ENCODE measurements around the gene CD19. TPM values are rescaled to one million over a fixed set of nuclear protein-coding genes. Genes with fewer than 3 reads are reported as not detected.

Gene CD19
- total and polyA plus RNA-seq, 3 donors from 2014 or later, result 2.0 to 7.7 (median 4.3) TPM

DNA sequence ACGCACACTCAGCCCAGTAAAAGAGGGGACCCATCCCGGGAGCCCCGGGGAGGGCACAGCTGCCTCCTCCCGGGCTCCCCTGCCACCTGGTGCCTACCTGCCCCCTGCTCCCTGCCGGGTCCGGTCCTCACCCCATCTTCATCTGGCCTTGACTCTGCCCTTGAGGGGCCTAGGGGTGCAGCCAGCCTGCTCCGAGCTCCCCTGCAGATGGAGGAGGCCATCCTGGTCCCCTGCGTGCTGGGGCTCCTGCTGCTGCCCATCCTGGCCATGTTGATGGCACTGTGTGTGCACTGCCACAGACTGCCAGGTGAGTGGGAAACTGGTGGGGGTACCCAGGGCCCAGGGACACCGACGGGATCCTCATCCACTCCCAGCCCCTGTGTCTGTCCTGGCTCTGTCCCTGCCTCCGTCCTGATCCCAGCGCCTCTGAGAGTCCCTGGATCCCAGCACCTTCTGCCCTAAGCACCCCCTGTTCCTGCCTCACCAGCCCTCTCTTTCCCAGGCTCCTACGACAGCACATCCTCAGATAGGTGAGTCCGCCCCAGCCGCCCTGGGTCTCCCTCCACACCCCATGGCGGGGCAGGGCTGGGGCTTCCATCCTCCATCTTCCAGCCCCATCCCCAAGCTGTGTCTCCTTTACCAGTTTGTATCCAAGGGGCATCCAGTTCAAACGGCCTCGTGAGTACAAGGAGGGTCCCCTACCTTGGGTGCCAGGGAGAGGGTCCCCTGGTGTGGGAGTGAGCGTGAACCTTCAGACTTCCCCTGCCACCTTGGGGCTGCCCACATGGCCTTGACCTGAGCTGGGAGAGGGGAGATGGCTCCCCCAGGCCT is 53.7 kb downstream of the CD19 start:
- WGBS, 2 donors, result 80 to 86% methylated on average over 14 to 18 of the region's 19 CpGs
- no peaks in the 10 kb centered on the region for H3K9me3 ChIP-seq
- no peak overlapping the region for H3K4me3 ChIP-seq
- intact Hi-C loops (cut with DNase I; ENCODE audit: low total_unique reads), result no loop called here
- DNase-seq, result no peak
- no peaks in the 10 kb centered on the region for H3K36me3 ChIP-seq (ENCODE audit: low read depth, missing control alignments)
- no peak overlapping the region for H3K27ac ChIP-seq
- H3K4me1 ChIP-seq, result no peaks in the 10 kb centered on the region
- H3K27me3 ChIP-seq, result no peaks in the 10 kb centered on the region
- no peak for TF ChIP-seq POLR2A (IDR thresholded peaks at IDR 0.05)
- TF ChIP-seq, protein P1, sequence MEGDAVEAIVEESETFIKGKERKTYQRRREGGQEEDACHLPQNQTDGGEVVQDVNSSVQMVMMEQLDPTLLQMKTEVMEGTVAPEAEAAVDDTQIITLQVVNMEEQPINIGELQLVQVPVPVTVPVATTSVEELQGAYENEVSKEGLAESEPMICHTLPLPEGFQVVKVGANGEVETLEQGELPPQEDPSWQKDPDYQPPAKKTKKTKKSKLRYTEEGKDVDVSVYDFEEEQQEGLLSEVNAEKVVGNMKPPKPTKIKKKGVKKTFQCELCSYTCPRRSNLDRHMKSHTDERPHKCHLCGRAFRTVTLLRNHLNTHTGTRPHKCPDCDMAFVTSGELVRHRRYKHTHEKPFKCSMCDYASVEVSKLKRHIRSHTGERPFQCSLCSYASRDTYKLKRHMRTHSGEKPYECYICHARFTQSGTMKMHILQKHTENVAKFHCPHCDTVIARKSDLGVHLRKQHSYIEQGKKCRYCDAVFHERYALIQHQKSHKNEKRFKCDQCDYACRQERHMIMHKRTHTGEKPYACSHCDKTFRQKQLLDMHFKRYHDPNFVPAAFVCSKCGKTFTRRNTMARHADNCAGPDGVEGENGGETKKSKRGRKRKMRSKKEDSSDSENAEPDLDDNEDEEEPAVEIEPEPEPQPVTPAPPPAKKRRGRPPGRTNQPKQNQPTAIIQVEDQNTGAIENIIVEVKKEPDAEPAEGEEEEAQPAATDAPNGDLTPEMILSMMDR (IDR thresholded peaks at IDR 0.05), result no peak

DNA sequence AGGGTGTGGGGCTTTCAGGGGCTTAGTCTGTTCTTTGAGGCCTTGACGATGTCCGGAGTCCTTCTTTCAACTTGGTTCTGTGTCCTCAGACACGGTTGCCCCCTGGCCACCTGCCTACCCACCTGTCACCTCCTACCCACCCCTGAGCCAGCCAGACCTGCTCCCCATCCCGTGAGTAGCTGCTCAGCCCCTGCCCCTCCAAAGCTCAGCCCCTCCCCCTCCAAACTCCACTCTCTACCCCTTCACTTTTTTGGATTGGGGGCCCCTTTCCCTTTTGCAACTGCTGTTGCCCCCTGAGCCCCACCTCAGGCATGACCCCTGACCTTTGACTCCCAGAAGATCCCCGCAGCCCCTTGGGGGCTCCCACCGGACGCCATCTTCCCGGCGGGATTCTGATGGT is 54.3 kb downstream of the CD19 start:
- Histone ChIP-seq H3K4me3 (no peak overlapping the region), H3K27ac (no peak overlapping the region), H3K27me3 (no peaks in the 10 kb centered on the region), H3K36me3 (ENCODE audit: low read depth, missing control alignments) (no peaks in the 10 kb centered on the region), H3K4me1 (no peaks in the 10 kb centered on the region), H3K9me3 (no peaks in the 10 kb centered on the region)
- TF ChIP-seq POLR2A (IDR thresholded peaks at IDR 0.05), result no peak
- TF ChIP-seq, protein P1 (IDR thresholded peaks at IDR 0.05), result no peak
- no peak for DNase-seq
- WGBS, 2 donors, result 96 to 97% methylated on average over 9 of the region's 9 CpGs
- intact Hi-C loops (cut with DNase I; ENCODE audit: low total_unique reads), result no loop called here

DNA sequence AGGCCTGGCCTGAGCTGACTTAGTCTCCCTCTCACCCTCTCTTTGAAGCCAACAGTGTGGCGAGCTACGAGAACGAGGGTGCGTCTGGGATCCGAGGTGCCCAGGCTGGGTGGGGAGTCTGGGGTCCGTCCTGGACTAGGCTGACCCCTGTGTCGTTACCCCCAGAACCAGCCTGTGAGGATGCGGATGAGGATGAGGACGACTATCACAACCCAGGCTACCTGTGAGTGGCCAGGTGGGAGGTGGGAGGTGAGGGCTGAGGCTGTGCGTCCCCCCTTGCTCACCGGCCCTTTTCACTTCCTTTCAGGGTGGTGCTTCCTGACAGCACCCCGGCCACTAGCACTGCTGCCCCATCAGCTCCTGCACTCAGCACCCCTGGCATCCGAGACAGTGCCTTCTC is 54.7 kb downstream of the CD19 start:
- no peaks in the 10 kb centered on the region for H3K27me3 ChIP-seq
- no peak overlapping the region for H3K27ac ChIP-seq
- no peaks in the 10 kb centered on the region for H3K9me3 ChIP-seq
- H3K4me1 ChIP-seq, result no peaks in the 10 kb centered on the region
- H3K4me3 ChIP-seq, result no peak overlapping the region
- intact Hi-C loops (cut with DNase I; ENCODE audit: low total_unique reads), result no loop called here
- WGBS, 2 donors, result 87 to 94% methylated on average over 11 of the region's 13 CpGs
- H3K36me3 ChIP-seq (ENCODE audit: low read depth, missing control alignments), result no peaks in the 10 kb centered on the region
- no peak for TF ChIP-seq POLR2A (IDR thresholded peaks at IDR 0.05)
- TF ChIP-seq, protein P1 (IDR thresholded peaks at IDR 0.05), result no peak
- DNase-seq, result no peak

DNA sequence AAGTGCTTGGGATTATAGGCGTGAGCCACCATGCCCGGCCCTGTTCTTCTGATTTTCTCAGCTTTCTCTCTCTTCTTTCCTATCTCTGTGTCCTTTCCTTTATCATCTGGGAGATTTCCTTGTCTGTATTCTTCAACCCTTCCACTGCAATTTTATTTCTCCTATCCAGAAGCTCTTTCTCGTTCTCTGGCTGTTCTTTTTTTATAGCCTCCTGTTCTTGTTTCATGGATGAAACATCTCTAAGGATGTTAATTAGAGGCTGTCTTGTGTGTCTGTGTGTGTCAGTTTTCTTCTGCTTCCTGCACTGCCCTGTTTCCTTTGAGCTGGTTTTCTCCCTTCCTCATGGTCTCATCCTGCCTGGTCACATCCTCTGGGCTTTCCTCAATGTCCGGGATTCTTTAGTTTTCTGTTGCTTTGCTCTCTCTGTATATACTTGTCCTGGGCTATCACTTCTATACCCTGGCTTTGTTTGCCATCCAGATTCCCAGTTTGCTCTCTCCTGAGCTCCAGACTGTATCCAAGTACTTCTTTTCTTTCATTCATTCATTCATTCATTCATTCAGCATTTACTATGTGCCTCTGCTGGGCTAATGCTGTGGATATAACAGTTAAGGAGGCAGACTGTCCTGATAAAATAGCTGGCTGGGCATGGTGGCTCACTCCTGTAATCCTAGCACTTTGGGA is 55.5 kb downstream of the CD19 start:
- DNase-seq, result no peak
- Histone ChIP-seq H3K4me3 (no peak overlapping the region), H3K27me3 (no peaks in the 10 kb centered on the region), H3K9me3 (no peaks in the 10 kb centered on the region), H3K27ac (no peak overlapping the region), H3K36me3 (ENCODE audit: low read depth, missing control alignments) (no peaks in the 10 kb centered on the region), H3K4me1 (no peaks in the 10 kb centered on the region)
- 98 to 100% methylated on average over 4 of the region's 4 CpGs for WGBS, 2 donors
- intact Hi-C loops (cut with DNase I; ENCODE audit: low total_unique reads), result no loop called here
- TF ChIP-seq, protein P1 (IDR thresholded peaks at IDR 0.05), result no peak
- TF ChIP-seq POLR2A (IDR thresholded peaks at IDR 0.05), result no peak

Other genes with a start within 250 kb of the CD19 start
- 100 to 1,000 TPM; 497 to 515 TPM for gene EIF3C, start 220.5 kb upstream of the CD19 start, total RNA-seq
- gene EIF3C, start 220.5 kb upstream of the CD19 start, polyA plus RNA-seq (ENCODE audit: insufficient read depth, low read depth, low replicate concordance), result 358 TPM
- gene NPIPB9, start 180.2 kb upstream of the CD19 start, total RNA-seq, result 10 to 100 TPM; 12.6 to 21.3 TPM
- gene NPIPB9, start 180.2 kb upstream of the CD19 start, polyA plus RNA-seq (ENCODE audit: insufficient read depth, low read depth, low replicate concordance), result 11.3 TPM
- 100 to 1,000 TPM; 242 to 345 TPM for gene ATXN2L, start 109.0 kb upstream of the CD19 start, total RNA-seq
- gene ATXN2L, start 109.0 kb upstream of the CD19 start, polyA plus RNA-seq (ENCODE audit: insufficient read depth, low read depth, low replicate concordance), result 521 TPM
- gene TUFM, start 85.6 kb upstream of the CD19 start, total RNA-seq, result 100 to 1,000 TPM; 134 to 140 TPM
- 213 TPM for gene TUFM, start 85.6 kb upstream of the CD19 start, polyA plus RNA-seq (ENCODE audit: insufficient read depth, low read depth, low replicate concordance)
- gene SH2B1, start 68.1 kb upstream of the CD19 start, total RNA-seq, result 10 to 100 TPM; 90.2 to 97.4 TPM
- 51.4 TPM for gene SH2B1, start 68.1 kb upstream of the CD19 start, polyA plus RNA-seq (ENCODE audit: insufficient read depth, low read depth, low replicate concordance)
- gene ATP2A1, start 53.5 kb upstream of the CD19 start, total RNA-seq, result 10 to 100 TPM; 12.2 to 17.3 TPM
- gene ATP2A1, start 53.5 kb upstream of the CD19 start, polyA plus RNA-seq (ENCODE audit: insufficient read depth, low read depth, low replicate concordance), result 9.1 TPM
- 10 to 100 TPM; 43.3 to 51.8 TPM for gene RABEP2, start 6.7 kb upstream of the CD19 start, total RNA-seq
- gene RABEP2, start 6.7 kb upstream of the CD19 start, polyA plus RNA-seq (ENCODE audit: insufficient read depth, low read depth, low replicate concordance), result 14.2 TPM
- 100 to 1,000 TPM in 1 of 2 donors, 10 to 100 TPM in 1; 81.1 to 111 TPM for gene NFATC2IP, start 19.0 kb downstream of the CD19 start, total RNA-seq
- gene NFATC2IP, start 19.0 kb downstream of the CD19 start, polyA plus RNA-seq (ENCODE audit: insufficient read depth, low read depth, low replicate concordance), result 69.0 TPM
- gene SPNS1, start 42.8 kb downstream of the CD19 start, total RNA-seq, result 10 to 100 TPM; 51.7 to 56.9 TPM
- 32.0 TPM for gene SPNS1, start 42.8 kb downstream of the CD19 start, polyA plus RNA-seq (ENCODE audit: insufficient read depth, low read depth, low replicate concordance)
- 1 to 10 TPM; 7.4 to 9.0 TPM for gene LAT, start 53.1 kb downstream of the CD19 start, total RNA-seq
- gene LAT, start 53.1 kb downstream of the CD19 start, polyA plus RNA-seq (ENCODE audit: insufficient read depth, low read depth, low replicate concordance), result 8.4 TPM